ENCODE results near the gene KCND2. TPM values are rescaled to one million over a fixed set of nuclear protein-coding genes. Genes with fewer than 3 reads are reported as not detected.

The KCND2 gene
- total RNA-seq, 4 donors from 2014 or later = 0.96 to 3.8 (median 1.7) TPM

DNA sequence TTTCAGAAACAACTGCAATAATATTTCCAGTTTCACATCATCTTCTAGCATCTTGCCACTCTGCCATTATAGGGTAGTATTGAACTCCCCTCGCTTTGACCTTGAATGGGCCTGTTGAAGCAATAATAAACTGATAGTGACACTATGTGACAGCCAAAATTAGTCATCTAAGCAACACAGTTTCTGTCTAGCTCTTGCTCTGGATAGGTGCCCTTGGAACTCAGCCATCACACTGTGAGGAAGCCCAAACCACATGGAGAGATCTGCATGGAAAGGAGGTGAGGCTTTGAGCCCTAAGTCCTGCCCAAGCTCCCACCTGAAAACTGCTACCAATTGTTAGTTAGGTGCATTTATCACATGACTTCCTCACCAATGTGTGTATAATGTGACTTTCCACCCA is 18.1 kb upstream of the KCND2 start:
- ATAC-seq (ENCODE audit: low FRiP score) (no peak), DNase-seq (ENCODE audit: low spot score) (no peak)
- no peak for TF ChIP-seq CTCF (IDR thresholded peaks at IDR 0.05)

GRCh38 chr7:120256344-120257070 is 16.5 kb upstream of the KCND2 start:
- TF ChIP-seq CTCF (IDR thresholded peaks at IDR 0.05) = no peak

GRCh38 chr7:120259386-120259785 is 13.6 kb upstream of the KCND2 start:
- no peak for ATAC-seq (ENCODE audit: low FRiP score)
- no peak for TF ChIP-seq CTCF (IDR thresholded peaks at IDR 0.05)

More at GRCh38 chr7:120256344-120257070, 16.5 kb upstream of the KCND2 start:
- DNase-seq (ENCODE audit: low spot score) (no peak), ATAC-seq (ENCODE audit: low FRiP score) (no peak)

DNA sequence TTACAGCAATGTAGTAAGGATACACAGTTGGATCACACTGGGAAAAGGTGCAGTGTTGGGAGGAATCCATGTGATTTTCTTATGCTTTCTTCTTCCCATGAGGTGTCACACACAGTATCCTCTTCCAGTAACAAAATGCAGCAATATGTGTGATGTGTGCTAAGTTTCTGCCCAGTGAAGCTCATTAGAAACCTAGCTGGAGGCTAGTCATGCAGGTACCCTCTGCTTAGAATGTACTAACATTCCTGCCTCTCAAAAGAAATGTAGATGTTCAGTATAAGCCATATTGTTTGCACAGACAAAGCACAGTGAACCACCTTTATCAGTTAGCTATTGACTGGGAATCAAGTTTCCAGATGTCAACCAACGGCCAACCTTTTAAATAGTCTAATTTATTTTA is 12.9 kb upstream of the KCND2 start:
- no peak for ATAC-seq (ENCODE audit: low FRiP score)
- no peak for TF ChIP-seq CTCF (IDR thresholded peaks at IDR 0.05)
- no peak for DNase-seq (ENCODE audit: low spot score)

More at GRCh38 chr7:120259386-120259785, 13.6 kb upstream of the KCND2 start:
- DNase-seq (ENCODE audit: low spot score) = no peak

DNA sequence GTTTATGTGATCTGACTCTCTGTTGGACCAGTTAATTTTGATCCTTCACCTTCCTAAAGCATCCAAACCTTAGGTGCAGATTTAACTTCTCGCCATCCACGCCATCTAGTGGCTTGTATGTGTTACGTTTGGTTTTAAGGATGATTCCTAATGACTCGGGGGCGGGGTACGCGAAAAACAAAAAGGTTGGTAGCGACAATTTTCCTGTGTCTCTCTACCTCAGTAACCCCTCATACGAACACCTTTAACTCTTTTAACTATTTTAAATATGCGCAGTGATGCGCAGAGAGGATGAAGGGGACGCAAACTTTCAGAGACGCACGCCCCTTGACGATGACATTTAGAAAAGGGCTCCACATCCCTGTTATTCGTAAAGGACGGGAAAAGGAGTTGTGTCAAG is 714 bp upstream of the KCND2 start:
- TF ChIP-seq CTCF (IDR thresholded peaks at IDR 0.05) = peak in 1 of 3 donors; percentile 23
- no peak for DNase-seq (ENCODE audit: low spot score)
- no peak for ATAC-seq (ENCODE audit: low FRiP score)

DNA sequence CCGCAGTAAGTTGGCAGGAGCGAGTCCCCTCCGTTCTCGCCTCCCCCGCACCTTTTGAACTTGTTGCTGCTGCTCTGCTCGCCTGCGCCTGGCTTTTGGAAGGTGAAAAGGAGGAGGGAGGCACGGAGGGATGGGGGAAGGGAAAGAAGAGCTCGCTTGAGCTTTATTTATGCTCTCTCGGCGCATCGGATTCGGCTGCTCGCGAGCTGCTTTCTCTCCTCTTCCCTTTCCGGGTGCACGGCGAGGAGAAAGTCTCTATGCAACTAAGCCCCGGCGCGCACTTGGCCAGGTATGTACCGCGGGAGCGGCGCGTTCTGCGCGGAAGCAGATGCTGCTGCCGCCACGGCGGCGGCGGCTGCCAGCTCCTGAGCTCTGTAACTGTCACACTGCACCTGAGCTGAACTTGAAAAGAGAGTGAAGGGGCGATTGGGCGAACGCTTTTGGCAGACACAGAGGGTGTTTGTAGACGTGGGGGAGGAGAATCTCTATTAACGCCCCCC is 551 bp downstream of the KCND2 start:
- TF ChIP-seq CTCF (IDR thresholded peaks at IDR 0.05) = no peak
- DNase-seq (ENCODE audit: low spot score) = no peak
- no peak for ATAC-seq (ENCODE audit: low FRiP score)

DNA sequence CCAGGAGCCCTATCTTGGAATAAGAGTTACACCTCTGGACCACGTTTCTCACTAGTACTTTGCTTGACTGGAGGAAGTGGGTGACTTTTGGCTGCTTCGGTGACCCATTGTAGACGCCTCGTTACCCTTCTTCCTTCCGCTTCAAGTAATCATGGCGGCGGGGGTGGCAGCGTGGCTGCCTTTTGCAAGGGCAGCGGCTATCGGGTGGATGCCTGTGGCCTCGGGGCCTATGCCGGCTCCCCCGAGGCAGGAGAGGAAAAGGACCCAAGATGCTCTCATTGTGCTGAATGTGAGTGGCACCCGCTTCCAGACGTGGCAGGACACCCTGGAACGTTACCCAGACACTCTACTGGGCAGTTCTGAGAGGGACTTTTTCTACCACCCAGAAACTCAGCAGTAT is 1.5 kb downstream of the KCND2 start:
- ATAC-seq (ENCODE audit: low FRiP score) (no peak), DNase-seq (ENCODE audit: low spot score) (no peak)
- no peak for TF ChIP-seq CTCF (IDR thresholded peaks at IDR 0.05)
